Ascending aorta (tissue), 2 donors: ENCODE data around the gene TNIK. TPM values are rescaled to one million over a fixed set of nuclear protein-coding genes. Genes with fewer than 3 reads are reported as not detected.

ENCODE experiments used
- DNase-seq, 2 donors: peaks; one replicate each; pipeline ENCODE4 v3.0.0-alpha.2; 2019; ENCODE audit warnings: low spot score in 2 of 2
- H3K27ac ChIP-seq, 2 donors: fragments of 200-600 bp; sonication (generic); one replicate each; pipeline ENCODE4 v1.5.1; 2016 to 2017; ENCODE audit warnings: mild to moderate bottlenecking in 1 of 2
- H3K27me3 ChIP-seq: fragments of 200-600 bp; sonication (generic); one replicate; pipeline ENCODE4 v1.5.1; 2017
- H3K36me3 ChIP-seq, 2 donors: fragments of 200-600 bp; sonication (generic); one replicate each; pipeline ENCODE4 v1.5.1; 2016
- H3K4me1 ChIP-seq, 2 donors: fragments of 200-600 bp; sonication (generic); one replicate each; pipeline ENCODE4 v1.5.1; 2016 to 2017; ENCODE audit warnings: mild to moderate bottlenecking in 1 of 2
- H3K4me3 ChIP-seq, 2 donors: fragments of 200-600 bp; sonication (generic); one replicate each; pipeline ENCODE4 v1.5.1; 2016 to 2017; ENCODE audit warnings: mild to moderate bottlenecking in 1 of 2
- H3K9me3 ChIP-seq, 2 donors: fragments of 200-600 bp; sonication (generic); one replicate each; pipeline ENCODE4 v1.5.1; 2016
- CTCF ChIP-seq, 3 experiments: fragments of 200-600 bp in 2 of 3; fragments of 450-650 bp in 1 of 3; sonication (generic) in 2 of 3; IDR thresholded peaks; one replicate each; pipeline ENCODE4 v1.5.1; 2016 to 2019; ENCODE audit warnings: antibody characterized with exemption in 3 of 3, mild to moderate bottlenecking in 1 of 3, moderate library complexity in 1 of 3
- intact Hi-C: fragments of 100-400 bp; cut with DNase I; formaldehyde crosslinking; loops from one replicate; pipeline ENCODE4 v1.15.1; 2023
- total RNA-seq: library from RNA; depleted of rRNA; stranded (reverse); fragments of >200 nt; gene quantifications from one replicate; pipeline ENCODE4 v1.1.0, GENCODE V29; 2016

Gene TNIK
- total RNA-seq, 1 donor from 2014 or later, result 0.75 TPM

GRCh38 chr3:171159024-171159821 lies 301.0 kb downstream of the TNIK start:
- Histone ChIP-seq H3K4me1 (no peaks in the 10 kb centered on the region), H3K36me3 (peaks cover 6 to 10% of the 10 kb centered on the region in 2 donors), H3K4me3 (no peak overlapping the region), H3K27ac (no peak overlapping the region), H3K27me3 (no peaks in the 10 kb centered on the region), H3K9me3 (peaks cover 3 to 8% of the 10 kb centered on the region in 2 donors)
- no peak for DNase-seq
- no peak for TF ChIP-seq CTCF (IDR thresholded peaks at IDR 0.05)
- intact Hi-C loops, result no loop called here

DNA sequence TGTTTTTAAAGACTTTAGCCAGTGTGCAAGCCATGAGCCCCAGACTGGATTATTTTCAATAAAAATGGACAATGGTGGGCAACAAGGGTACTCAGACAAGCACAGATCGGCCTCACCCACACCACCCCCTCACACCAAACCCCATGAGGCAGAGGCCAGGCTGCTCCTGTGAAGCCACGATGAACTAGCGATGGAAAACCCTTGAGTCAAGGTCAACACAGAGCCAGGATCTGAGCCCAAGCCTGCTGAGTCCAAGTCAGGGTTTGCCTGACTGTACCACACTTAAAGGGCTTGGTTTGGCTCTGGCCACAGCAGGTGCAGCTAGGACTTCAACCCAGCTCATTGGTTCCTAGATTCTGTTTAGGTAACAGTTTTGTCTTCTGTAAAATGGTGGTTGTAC lies 302.2 kb downstream of the TNIK start:
- Histone ChIP-seq H3K27me3 (no peaks in the 10 kb centered on the region), H3K27ac (no peak overlapping the region), H3K36me3 (peaks cover 3 to 10% of the 10 kb centered on the region in 2 donors), H3K9me3 (peaks cover 3 to 4% of the 10 kb centered on the region in 2 donors), H3K4me1 (no peaks in the 10 kb centered on the region), H3K4me3 (no peak overlapping the region)
- intact Hi-C loops, result no loop called here
- no peak for TF ChIP-seq CTCF (IDR thresholded peaks at IDR 0.05)
- no peak for DNase-seq

DNA sequence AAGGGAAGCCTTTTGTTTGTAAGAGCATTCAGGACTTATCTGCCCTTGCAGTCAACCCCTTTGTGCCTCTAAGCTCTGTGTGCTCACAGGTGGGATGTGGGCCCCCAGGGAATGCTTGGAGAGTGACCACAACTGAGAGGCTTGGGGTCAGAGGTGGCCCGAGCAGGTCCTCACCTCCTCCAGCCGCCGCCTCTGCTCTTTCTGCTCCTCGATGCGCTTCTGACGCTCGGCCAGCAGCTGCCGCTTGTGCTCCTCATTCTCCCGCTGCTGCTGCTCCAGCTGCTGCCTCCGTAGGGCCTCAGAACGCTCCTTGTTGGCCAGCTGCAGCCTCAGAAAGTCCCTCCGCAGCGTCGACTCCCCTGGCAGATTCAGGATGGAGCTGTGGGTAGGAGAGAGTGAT lies 302.9 kb downstream of the TNIK start:
- no peak overlapping the region for H3K4me3 ChIP-seq
- no peak for TF ChIP-seq CTCF (IDR thresholded peaks at IDR 0.05)
- H3K4me1 ChIP-seq, result no peaks in the 10 kb centered on the region
- intact Hi-C loops, result no loop called here
- H3K27ac ChIP-seq, result no peak overlapping the region
- no peaks in the 10 kb centered on the region for H3K27me3 ChIP-seq
- peaks cover 3 to 10% of the 10 kb centered on the region in 2 donors for H3K36me3 ChIP-seq
- H3K9me3 ChIP-seq, result no peaks in the 10 kb centered on the region
- DNase-seq, result no peak

DNA sequence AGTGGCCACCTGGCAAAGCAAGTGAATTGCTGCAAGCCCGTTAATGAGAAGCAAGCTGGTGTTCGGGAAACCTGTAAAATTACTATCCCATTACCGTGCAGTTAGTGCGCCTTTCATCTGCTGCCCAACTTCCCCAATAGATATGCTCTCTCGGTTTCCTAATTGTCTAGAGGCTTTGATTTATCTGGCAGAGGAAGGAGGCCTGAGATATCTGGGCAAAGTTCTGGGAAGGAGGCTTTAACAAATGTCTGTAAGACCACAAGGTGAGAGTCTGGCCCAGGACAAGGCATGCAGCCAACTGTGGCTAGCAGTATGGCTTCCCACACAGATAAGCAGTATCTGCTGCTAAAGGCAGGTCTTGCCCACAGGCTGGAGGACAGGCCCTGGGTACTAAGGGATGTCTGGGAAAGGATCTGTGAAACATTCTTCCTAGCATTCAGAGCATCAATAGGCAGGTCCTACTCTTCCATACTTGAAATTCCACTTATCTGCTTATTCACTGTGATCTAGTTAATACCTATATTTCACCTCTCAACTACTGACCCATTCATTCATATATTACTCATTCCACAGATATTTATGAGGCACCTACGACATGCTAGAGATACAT lies 303.7 kb downstream of the TNIK start:
- peaks cover 3 to 10% of the 10 kb centered on the region in 2 donors for H3K36me3 ChIP-seq
- intact Hi-C loops, result no loop called here
- no peak overlapping the region for H3K27ac ChIP-seq
- no peaks in the 10 kb centered on the region for H3K27me3 ChIP-seq
- no peak overlapping the region for H3K4me3 ChIP-seq
- no peak for DNase-seq
- no peaks in the 10 kb centered on the region for H3K4me1 ChIP-seq
- no peaks in the 10 kb centered on the region for H3K9me3 ChIP-seq
- TF ChIP-seq CTCF (IDR thresholded peaks at IDR 0.05), result no peak

DNA sequence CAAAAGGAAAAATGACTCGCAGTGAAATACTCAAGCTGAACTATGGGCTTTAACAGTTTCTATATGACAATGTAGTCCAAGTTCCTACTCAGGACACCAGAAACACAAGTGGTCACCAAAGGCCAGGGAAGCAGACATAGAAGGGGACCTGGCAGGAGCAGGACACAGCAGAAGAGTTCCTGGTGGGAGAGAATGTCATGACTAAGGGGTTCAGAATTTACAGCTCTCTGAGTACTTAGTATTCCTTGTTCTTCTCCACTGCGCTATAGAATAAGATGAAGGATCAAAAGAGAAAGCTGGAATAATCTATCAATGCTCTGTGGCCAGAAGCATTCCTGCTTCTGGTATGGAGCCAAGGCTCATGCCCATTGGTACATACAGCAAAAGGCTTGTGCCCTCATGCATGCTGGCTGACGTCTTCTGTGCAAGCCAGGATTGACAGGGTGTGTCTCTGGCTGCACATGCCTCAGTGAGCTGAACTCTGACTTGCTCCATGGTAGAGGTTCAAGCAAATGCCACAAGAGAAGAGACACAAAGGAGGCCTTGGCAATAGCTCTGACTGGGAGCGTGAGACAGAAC lies 305.0 kb downstream of the TNIK start:
- no peaks in the 10 kb centered on the region for H3K27me3 ChIP-seq
- no peaks in the 10 kb centered on the region for H3K9me3 ChIP-seq
- intact Hi-C loops, result no loop called here
- TF ChIP-seq CTCF (IDR thresholded peaks at IDR 0.05), result no peak
- H3K36me3 ChIP-seq, result peaks cover 3 to 6% of the 10 kb centered on the region in 2 donors
- no peak overlapping the region for H3K4me3 ChIP-seq
- no peaks in the 10 kb centered on the region for H3K4me1 ChIP-seq
- no peak overlapping the region for H3K27ac ChIP-seq
- DNase-seq, result no peak
